NB4 (cell line): Measurements from ENCODE around the gene STK32B.

Experiments
- POLR2A ChIP-seq: IDR thresholded peaks from 2 replicates; pipeline ENCODE4 v1.6.1; 2011; ENCODE audit warnings: mild to moderate bottlenecking; ENCODE audit not compliant: insufficient read length; ENCODE audit errors: extremely low read depth
- TF ChIP-seq, protein P1 (sequence below): IDR thresholded peaks from one replicate; pipeline ENCODE4 v1.5.1; 2012; ENCODE audit warnings: low read depth, low read length

- TF ChIP-seq POLR2A, result no peak
- TF ChIP-seq, protein P1, sequence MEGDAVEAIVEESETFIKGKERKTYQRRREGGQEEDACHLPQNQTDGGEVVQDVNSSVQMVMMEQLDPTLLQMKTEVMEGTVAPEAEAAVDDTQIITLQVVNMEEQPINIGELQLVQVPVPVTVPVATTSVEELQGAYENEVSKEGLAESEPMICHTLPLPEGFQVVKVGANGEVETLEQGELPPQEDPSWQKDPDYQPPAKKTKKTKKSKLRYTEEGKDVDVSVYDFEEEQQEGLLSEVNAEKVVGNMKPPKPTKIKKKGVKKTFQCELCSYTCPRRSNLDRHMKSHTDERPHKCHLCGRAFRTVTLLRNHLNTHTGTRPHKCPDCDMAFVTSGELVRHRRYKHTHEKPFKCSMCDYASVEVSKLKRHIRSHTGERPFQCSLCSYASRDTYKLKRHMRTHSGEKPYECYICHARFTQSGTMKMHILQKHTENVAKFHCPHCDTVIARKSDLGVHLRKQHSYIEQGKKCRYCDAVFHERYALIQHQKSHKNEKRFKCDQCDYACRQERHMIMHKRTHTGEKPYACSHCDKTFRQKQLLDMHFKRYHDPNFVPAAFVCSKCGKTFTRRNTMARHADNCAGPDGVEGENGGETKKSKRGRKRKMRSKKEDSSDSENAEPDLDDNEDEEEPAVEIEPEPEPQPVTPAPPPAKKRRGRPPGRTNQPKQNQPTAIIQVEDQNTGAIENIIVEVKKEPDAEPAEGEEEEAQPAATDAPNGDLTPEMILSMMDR, result no peak
These were observed 135.2 kb downstream of the STK32B start for GRCh38 chr4:5186271-5187064.
